ENCODE results near the gene MRPS15.

Gene MRPS15

DNA sequence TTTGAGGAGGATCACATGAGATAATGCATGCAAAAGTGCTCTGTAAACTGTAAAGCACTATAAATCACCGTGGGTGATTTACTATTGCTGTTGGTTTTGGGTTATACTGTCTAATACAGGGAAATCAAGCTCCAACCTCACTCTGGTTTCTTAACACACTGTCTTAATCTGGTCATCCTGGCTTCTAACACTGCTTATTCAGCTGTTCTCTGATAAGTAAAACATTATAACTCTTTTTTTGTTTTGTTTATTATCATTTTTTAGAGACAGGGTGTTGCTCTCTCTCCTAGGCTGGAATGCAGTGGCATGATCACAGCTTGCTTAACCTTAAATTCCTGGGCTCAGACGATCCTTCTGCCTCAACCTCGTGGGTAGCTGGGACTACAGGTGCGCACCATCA is 44.6 kb downstream of the MRPS15 start:
- H2AFZ ChIP-seq (ENCODE audit: low read depth, low read length) = no peak overlapping the region
- no peak overlapping the region for H4K91ac ChIP-seq (ENCODE audit: low read length)
- no peaks in the 10 kb centered on the region for H3K9me3 ChIP-seq (ENCODE audit: control insufficient read depth, low read length)
- H2BK15ac ChIP-seq (ENCODE audit: low read depth, poor library complexity, severe bottlenecking) = no peak overlapping the region
- no peak overlapping the region for H2BK5ac ChIP-seq (ENCODE audit: low read depth, low read length, poor library complexity, severe bottlenecking)
- H3K27me3 ChIP-seq (ENCODE audit: control insufficient read depth in 1 of 2, insufficient read depth in 1 of 2, low read length in 2 of 2) = no peaks in the 10 kb centered on the region
- no peak overlapping the region for H3K27ac ChIP-seq (ENCODE audit: low read length, poor library complexity, severe bottlenecking)
- no peak overlapping the region for H4K8ac ChIP-seq (ENCODE audit: low read length)
- no peak for DNase-seq
- no peak overlapping the region for H3K4me2 ChIP-seq (ENCODE audit: low read length, poor library complexity, severe bottlenecking)
- H3K14ac ChIP-seq (ENCODE audit: low read length in 2 of 2) = no peak overlapping the region
- WGBS = 85% methylated on average over 3 of the region's 4 CpGs
- H3K4me1 ChIP-seq (ENCODE audit: control insufficient read depth, insufficient read depth, low read depth, low read length) = peaks cover 2% of the 10 kb centered on the region
- no peak overlapping the region for H3K4ac ChIP-seq (ENCODE audit: low read depth in 1 of 2, low read length in 2 of 2)
- no peak overlapping the region for H2AK5ac ChIP-seq (ENCODE audit: low read length, severe bottlenecking)
- peaks cover 15 to 48% of the 10 kb centered on the region in 2 experiments for H3K36me3 ChIP-seq (ENCODE audit: control insufficient read depth in 1 of 2, insufficient read depth in 2 of 2, low read depth in 1 of 2, low read length in 2 of 2)
- H3K18ac ChIP-seq (ENCODE audit: low read depth in 1 of 2, low read length in 2 of 2) = no peak overlapping the region
- H3K4me3 ChIP-seq (ENCODE audit: insufficient read depth in 1 of 2, low read depth in 1 of 2, low read length in 2 of 2) = no peak overlapping the region
- no peak overlapping the region for H3K9ac ChIP-seq (ENCODE audit: low read length)
- H3K23ac ChIP-seq (ENCODE audit: low read length in 2 of 2) = no peak overlapping the region
- H2BK120ac ChIP-seq (ENCODE audit: low read depth, low read length) = no peak overlapping the region
- H3K79me1 ChIP-seq (replicated peaks; ENCODE audit: low read length, poor library complexity, severe bottlenecking) = no peaks in the 10 kb centered on the region
- no peak overlapping the region for H2BK12ac ChIP-seq (ENCODE audit: low read length in 2 of 2)

DNA sequence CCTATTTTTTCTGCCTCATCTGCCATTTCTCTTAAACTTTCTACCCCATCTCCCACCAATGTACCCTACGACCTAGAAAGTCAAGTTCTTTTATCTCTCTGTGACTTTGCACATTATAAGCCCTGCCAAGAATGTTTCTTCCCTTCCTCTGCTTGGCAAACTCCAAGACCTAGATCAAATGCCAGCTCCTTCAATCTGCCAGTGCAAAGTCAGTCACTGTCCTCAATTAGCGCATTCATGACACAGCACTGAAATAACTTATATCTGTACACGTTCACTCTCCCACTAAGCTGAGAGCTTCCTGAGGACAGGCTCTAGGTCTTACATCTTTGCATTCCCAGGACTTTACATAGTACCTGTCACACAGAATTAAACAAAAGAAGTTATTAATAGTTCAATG is 45.0 kb downstream of the MRPS15 start:
- H3K36me3 ChIP-seq (ENCODE audit: control insufficient read depth in 1 of 2, insufficient read depth in 2 of 2, low read depth in 1 of 2, low read length in 2 of 2) = peaks cover 15 to 44% of the 10 kb centered on the region in 2 experiments
- H3K79me1 ChIP-seq (replicated peaks; ENCODE audit: low read length, poor library complexity, severe bottlenecking) = no peaks in the 10 kb centered on the region
- no peak overlapping the region for H4K91ac ChIP-seq (ENCODE audit: low read length)
- no peak overlapping the region for H3K4me2 ChIP-seq (ENCODE audit: low read length, poor library complexity, severe bottlenecking)
- DNase-seq = no peak
- no peak overlapping the region for H2AK5ac ChIP-seq (ENCODE audit: low read length, severe bottlenecking)
- H2BK120ac ChIP-seq (ENCODE audit: low read depth, low read length) = no peak overlapping the region
- H3K27me3 ChIP-seq (ENCODE audit: control insufficient read depth in 1 of 2, insufficient read depth in 1 of 2, low read length in 2 of 2) = no peaks in the 10 kb centered on the region
- no peak overlapping the region for H2BK12ac ChIP-seq (ENCODE audit: low read length in 2 of 2)
- WGBS = 77% methylated on average over 3 of the region's 3 CpGs
- H3K18ac ChIP-seq (ENCODE audit: low read depth in 1 of 2, low read length in 2 of 2) = no peak overlapping the region
- H4K8ac ChIP-seq (ENCODE audit: low read length) = no peak overlapping the region
- no peak overlapping the region for H3K4me3 ChIP-seq (ENCODE audit: insufficient read depth in 1 of 2, low read depth in 1 of 2, low read length in 2 of 2)
- H3K27ac ChIP-seq (ENCODE audit: low read length, poor library complexity, severe bottlenecking) = no peak overlapping the region
- no peak overlapping the region for H2BK15ac ChIP-seq (ENCODE audit: low read depth, poor library complexity, severe bottlenecking)
- H3K14ac ChIP-seq (ENCODE audit: low read length in 2 of 2) = no peak overlapping the region
- H3K9me3 ChIP-seq (ENCODE audit: control insufficient read depth, low read length) = no peaks in the 10 kb centered on the region
- H3K4me1 ChIP-seq (ENCODE audit: control insufficient read depth, insufficient read depth, low read depth, low read length) = peaks cover 2% of the 10 kb centered on the region
- H2AFZ ChIP-seq (ENCODE audit: low read depth, low read length) = no peak overlapping the region
- no peak overlapping the region for H3K4ac ChIP-seq (ENCODE audit: low read depth in 1 of 2, low read length in 2 of 2)
- no peak overlapping the region for H3K23ac ChIP-seq (ENCODE audit: low read length in 2 of 2)
- H3K9ac ChIP-seq (ENCODE audit: low read length) = no peak overlapping the region
- no peak overlapping the region for H2BK5ac ChIP-seq (ENCODE audit: low read depth, low read length, poor library complexity, severe bottlenecking)

DNA sequence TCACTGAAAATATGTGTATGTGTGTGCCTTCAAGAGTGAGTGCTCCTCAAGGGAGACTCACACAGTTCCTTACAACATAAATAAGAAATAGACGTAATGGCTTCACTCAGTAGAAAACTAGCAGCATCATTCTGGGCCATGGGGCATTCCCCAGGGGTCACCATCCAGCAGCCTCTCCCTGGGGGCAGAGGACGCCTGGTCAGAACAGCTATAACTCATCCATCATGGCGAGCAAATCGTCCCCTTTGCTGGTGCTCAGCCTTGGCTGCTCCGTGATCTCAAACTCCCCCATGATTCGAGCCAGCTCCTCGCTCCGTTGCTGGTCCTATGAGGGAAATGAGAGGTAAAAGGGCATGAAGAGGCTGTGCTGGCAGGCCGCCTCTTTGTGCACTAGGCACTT is 46.3 kb downstream of the MRPS15 start:
- H3K9ac ChIP-seq (ENCODE audit: low read length) = no peak overlapping the region
- H2AK5ac ChIP-seq (ENCODE audit: low read length, severe bottlenecking) = no peak overlapping the region
- DNase-seq = no peak
- peaks cover 15 to 38% of the 10 kb centered on the region in 2 experiments for H3K36me3 ChIP-seq (ENCODE audit: control insufficient read depth in 1 of 2, insufficient read depth in 2 of 2, low read depth in 1 of 2, low read length in 2 of 2)
- no peak overlapping the region for H3K14ac ChIP-seq (ENCODE audit: low read length in 2 of 2)
- H3K4me2 ChIP-seq (ENCODE audit: low read length, poor library complexity, severe bottlenecking) = no peak overlapping the region
- no peak overlapping the region for H2BK120ac ChIP-seq (ENCODE audit: low read depth, low read length)
- no peak overlapping the region for H3K18ac ChIP-seq (ENCODE audit: low read depth in 1 of 2, low read length in 2 of 2)
- H3K79me1 ChIP-seq (replicated peaks; ENCODE audit: low read length, poor library complexity, severe bottlenecking) = no peaks in the 10 kb centered on the region
- WGBS = 90% methylated on average over 9 of the region's 9 CpGs
- no peak overlapping the region for H4K91ac ChIP-seq (ENCODE audit: low read length)
- H3K23ac ChIP-seq (ENCODE audit: low read length in 2 of 2) = no peak overlapping the region
- H3K4ac ChIP-seq (ENCODE audit: low read depth in 1 of 2, low read length in 2 of 2) = no peak overlapping the region
- no peak overlapping the region for H2BK5ac ChIP-seq (ENCODE audit: low read depth, low read length, poor library complexity, severe bottlenecking)
- H3K9me3 ChIP-seq (ENCODE audit: control insufficient read depth, low read length) = no peaks in the 10 kb centered on the region
- H4K8ac ChIP-seq (ENCODE audit: low read length) = no peak overlapping the region
- no peak overlapping the region for H3K27ac ChIP-seq (ENCODE audit: low read length, poor library complexity, severe bottlenecking)
- H2BK12ac ChIP-seq (ENCODE audit: low read length in 2 of 2) = no peak overlapping the region
- H3K4me3 ChIP-seq (ENCODE audit: insufficient read depth in 1 of 2, low read depth in 1 of 2, low read length in 2 of 2) = no peak overlapping the region
- H3K4me1 ChIP-seq (ENCODE audit: control insufficient read depth, insufficient read depth, low read depth, low read length) = peaks cover 2% of the 10 kb centered on the region
- no peak overlapping the region for H2AFZ ChIP-seq (ENCODE audit: low read depth, low read length)
- H3K27me3 ChIP-seq (ENCODE audit: control insufficient read depth in 1 of 2, insufficient read depth in 1 of 2, low read length in 2 of 2) = no peaks in the 10 kb centered on the region
- H2BK15ac ChIP-seq (ENCODE audit: low read depth, poor library complexity, severe bottlenecking) = no peak overlapping the region

DNA sequence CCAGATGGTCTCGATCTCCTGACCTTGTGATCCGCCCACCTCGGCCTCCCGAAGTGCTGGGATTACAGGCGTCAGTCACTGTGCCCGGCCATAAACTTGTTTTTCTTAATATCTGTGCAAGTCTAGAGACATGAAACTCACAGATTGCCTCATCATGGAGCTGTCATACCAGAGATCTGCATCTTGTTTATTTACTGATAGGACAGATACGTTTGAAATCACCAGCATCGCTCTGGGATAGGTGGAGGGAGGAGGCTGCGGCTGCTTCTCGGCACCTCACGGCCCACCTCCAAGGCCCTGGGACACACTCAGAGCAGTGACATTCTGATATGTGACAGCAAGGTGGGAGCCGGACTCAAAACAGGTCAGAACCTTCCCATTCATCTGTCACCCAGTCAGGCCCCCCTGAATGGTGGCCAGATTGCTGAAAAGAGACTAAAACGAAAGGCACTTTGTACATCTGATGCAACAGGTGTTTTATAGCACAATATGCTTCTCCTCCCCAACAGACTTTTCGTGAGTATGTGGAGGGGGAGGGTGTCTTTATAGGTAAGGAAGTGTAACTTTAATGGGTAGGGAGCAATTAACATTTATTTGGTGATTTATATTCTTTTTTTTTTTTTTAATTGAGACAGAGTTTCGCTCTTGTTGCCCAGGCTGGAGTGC is 48.4 kb downstream of the MRPS15 start:
- no peak overlapping the region for H3K27ac ChIP-seq (ENCODE audit: low read length, poor library complexity, severe bottlenecking)
- no peak overlapping the region for H2BK120ac ChIP-seq (ENCODE audit: low read depth, low read length)
- no peak overlapping the region for H2BK15ac ChIP-seq (ENCODE audit: low read depth, poor library complexity, severe bottlenecking)
- no peak overlapping the region for H3K4me3 ChIP-seq (ENCODE audit: insufficient read depth in 1 of 2, low read depth in 1 of 2, low read length in 2 of 2)
- H3K4me1 ChIP-seq (ENCODE audit: control insufficient read depth, insufficient read depth, low read depth, low read length) = peaks cover 4% of the 10 kb centered on the region
- H4K8ac ChIP-seq (ENCODE audit: low read length) = no peak overlapping the region
- H3K9me3 ChIP-seq (ENCODE audit: control insufficient read depth, low read length) = no peaks in the 10 kb centered on the region
- no peak overlapping the region for H2AFZ ChIP-seq (ENCODE audit: low read depth, low read length)
- H4K91ac ChIP-seq (ENCODE audit: low read length) = no peak overlapping the region
- no peak overlapping the region for H3K18ac ChIP-seq (ENCODE audit: low read depth in 1 of 2, low read length in 2 of 2)
- WGBS = 92% methylated on average over 15 of the region's 15 CpGs
- no peak overlapping the region for H3K4ac ChIP-seq (ENCODE audit: low read depth in 1 of 2, low read length in 2 of 2)
- DNase-seq = no peak
- no peaks in the 10 kb centered on the region for H3K79me1 ChIP-seq (replicated peaks; ENCODE audit: low read length, poor library complexity, severe bottlenecking)
- H3K4me2 ChIP-seq (ENCODE audit: low read length, poor library complexity, severe bottlenecking) = no peak overlapping the region
- H3K27me3 ChIP-seq (ENCODE audit: control insufficient read depth in 1 of 2, insufficient read depth in 1 of 2, low read length in 2 of 2) = no peaks in the 10 kb centered on the region
- no peak overlapping the region for H2BK5ac ChIP-seq (ENCODE audit: low read depth, low read length, poor library complexity, severe bottlenecking)
- H3K36me3 ChIP-seq (ENCODE audit: control insufficient read depth in 1 of 2, insufficient read depth in 2 of 2, low read depth in 1 of 2, low read length in 2 of 2) = peaks cover 13 to 20% of the 10 kb centered on the region in 2 experiments
- H3K9ac ChIP-seq (ENCODE audit: low read length) = no peak overlapping the region
- H3K23ac ChIP-seq (ENCODE audit: low read length in 2 of 2) = no peak overlapping the region
- no peak overlapping the region for H2BK12ac ChIP-seq (ENCODE audit: low read length in 2 of 2)
- H3K14ac ChIP-seq (ENCODE audit: low read length in 2 of 2) = no peak overlapping the region
- H2AK5ac ChIP-seq (ENCODE audit: low read length, severe bottlenecking) = no peak overlapping the region
